Type B pancreatic cell (in vitro differentiated cells): ENCODE data around the gene ERC1. TPM values are rescaled to one million over a fixed set of nuclear protein-coding genes. Genes with fewer than 3 reads are reported as not detected.
"Not testable (repeated sequence)": the region's sequence is repeated elsewhere in the genome, so short reads cannot be mapped to it uniquely, and the experiment has no call there.

ENCODE experiments used
- DNase-seq: peaks from one replicate; pipeline ENCODE4 v3.0.0; 2021; ENCODE audit warnings: mixed read lengths; ENCODE audit not compliant: unreplicated experiment; ENCODE audit errors: extremely low spot score
- H3K27ac Mint-ChIP-seq: 2 replicates; pipeline ENCODE4 v1.8.0; 2021; ENCODE audit warnings: mild to moderate bottlenecking, mixed read lengths
- H3K27me3 Mint-ChIP-seq: 2 replicates; pipeline ENCODE4 v1.8.0; 2021; ENCODE audit warnings: mixed read lengths
- H3K36me3 Mint-ChIP-seq: 2 replicates; pipeline ENCODE4 v1.8.0; 2021; ENCODE audit warnings: mixed read lengths
- H3K4me1 Mint-ChIP-seq: one replicate; pipeline ENCODE4 v1.8.0; 2021; ENCODE audit warnings: mixed read lengths; ENCODE audit not compliant: unreplicated experiment
- H3K4me3 Mint-ChIP-seq: 2 replicates; pipeline ENCODE4 v1.8.0; 2021; ENCODE audit warnings: mild to moderate bottlenecking, mixed read lengths
- H3K9me3 Mint-ChIP-seq: 2 replicates; pipeline ENCODE4 v1.8.0; 2021; ENCODE audit warnings: mixed read lengths
- CTCF ChIP-seq: fragments of 200-600 bp; sonication (generic); conservative IDR thresholded peaks from 2 replicates; pipeline ENCODE4 v1.5.0; 2021; ENCODE audit warnings: antibody characterized with exemption, mild to moderate bottlenecking
- total RNA-seq: library from RNA; stranded (reverse); gene quantifications from 2 replicates; pipeline ENCODE4 v1.2.1, GENCODE V29; 2021; ENCODE audit warnings: low replicate concordance

The ERC1 gene
- total RNA-seq, 1 donor from 2014 or later: 62.8 TPM

- Mint-ChIP-seq H3K4me1 (no peaks in the 10 kb centered on the region), H3K9me3 (no peaks in the 10 kb centered on the region), H3K27me3 (no peaks in the 10 kb centered on the region), H3K4me3 (no peak overlapping the region), H3K36me3 (peaks cover 39% of the 10 kb centered on the region), H3K27ac (no peak overlapping the region)
- no peak for TF ChIP-seq CTCF
- no peak for DNase-seq
Observed at GRCh38 chr12:1234073-1234472, 243.1 kb downstream of the ERC1 start.

GRCh38 chr12:1246637-1247036 lies 255.6 kb downstream of the ERC1 start:
- TF ChIP-seq CTCF: no peak
- Mint-ChIP-seq H3K4me1 (no peaks in the 10 kb centered on the region), H3K4me3 (no peak overlapping the region), H3K27me3 (no peaks in the 10 kb centered on the region), H3K27ac (no peak overlapping the region), H3K9me3 (no peaks in the 10 kb centered on the region), H3K36me3 (peaks cover 9% of the 10 kb centered on the region)
- no peak for DNase-seq

DNA sequence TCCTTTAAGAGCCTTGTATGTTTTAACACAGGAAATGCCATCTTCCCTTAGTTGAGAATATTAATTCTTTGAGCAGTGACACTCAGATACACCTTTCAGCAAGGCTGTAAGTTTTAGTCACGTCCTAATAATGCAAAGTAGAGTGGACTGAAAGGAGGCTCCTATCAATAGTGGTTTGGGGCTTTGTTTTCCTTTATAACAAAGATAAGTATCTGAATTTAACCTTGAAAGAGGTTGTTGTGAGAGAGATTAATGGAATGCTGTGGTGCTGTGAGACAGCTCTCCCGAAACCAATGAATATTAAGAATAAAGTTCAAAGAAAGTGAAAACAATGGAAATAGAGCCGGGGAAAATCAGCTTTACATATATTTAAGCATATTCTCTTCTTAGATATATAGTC lies 259.6 kb downstream of the ERC1 start:
- no peak for TF ChIP-seq CTCF
- Mint-ChIP-seq H3K9me3 (no peaks in the 10 kb centered on the region), H3K27me3 (no peaks in the 10 kb centered on the region), H3K27ac (no peak overlapping the region), H3K4me3 (no peak overlapping the region), H3K4me1 (peaks cover 5% of the 10 kb centered on the region), H3K36me3 (peaks cover 11% of the 10 kb centered on the region)
- no peak for DNase-seq

DNA sequence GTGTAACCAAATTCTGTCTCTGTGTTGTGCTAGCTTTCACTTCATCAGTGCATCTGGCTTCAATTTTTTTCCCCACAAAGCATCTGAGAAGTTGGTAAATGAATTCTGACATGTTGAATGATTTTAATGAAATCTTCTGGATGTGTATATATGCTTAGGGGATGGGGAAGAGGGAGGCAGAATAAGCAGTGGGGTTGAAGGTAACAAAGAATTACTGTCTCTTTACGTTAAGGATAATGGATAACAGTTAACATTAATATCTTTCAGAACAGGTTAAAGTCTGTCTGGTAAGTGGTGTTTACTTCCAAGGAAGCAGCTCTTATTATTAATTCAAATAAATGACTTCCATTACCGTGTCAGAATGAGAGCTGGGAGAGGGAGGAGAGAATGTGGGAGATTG lies 261.7 kb downstream of the ERC1 start:
- no peak for DNase-seq
- Mint-ChIP-seq H3K4me3 (no peak overlapping the region), H3K27ac (peak overlapping the region; percentile 2), H3K36me3 (peaks cover 12% of the 10 kb centered on the region), H3K9me3 (no peaks in the 10 kb centered on the region), H3K4me1 (peaks cover 5% of the 10 kb centered on the region), H3K27me3 (no peaks in the 10 kb centered on the region)
- TF ChIP-seq CTCF: no peak

- H3K4me3 Mint-ChIP-seq, H3K27ac Mint-ChIP-seq, H3K9me3 Mint-ChIP-seq, H3K27me3 Mint-ChIP-seq, DNase-seq, H3K4me1 Mint-ChIP-seq: not testable (repeated sequence)
- H3K36me3 Mint-ChIP-seq: peaks cover 13% of the 10 kb centered on the region
Observed at GRCh38 chr12:1255125-1255524, 264.1 kb downstream of the ERC1 start.

DNA sequence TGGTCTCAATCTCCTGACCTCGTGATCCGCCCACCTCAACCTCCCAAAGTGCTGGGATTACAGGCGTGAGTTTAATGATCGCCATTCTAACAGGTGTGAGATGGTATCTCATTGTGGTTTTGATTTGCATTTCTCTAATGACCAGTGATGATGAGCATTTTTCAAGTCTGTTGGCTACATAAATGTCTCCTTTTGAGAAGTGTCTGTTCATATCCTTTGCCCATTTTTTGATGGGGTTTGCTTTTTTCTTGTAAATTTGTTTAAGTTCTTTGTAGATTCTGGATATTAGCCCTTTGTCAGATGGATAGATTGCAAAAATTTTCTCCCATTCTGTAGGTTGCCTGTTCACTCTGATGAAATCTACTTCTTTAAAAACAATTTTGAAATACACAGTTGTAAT lies 264.8 kb downstream of the ERC1 start:
- H3K4me1 Mint-ChIP-seq, H3K4me3 Mint-ChIP-seq, H3K27ac Mint-ChIP-seq, DNase-seq, H3K9me3 Mint-ChIP-seq, H3K27me3 Mint-ChIP-seq: not testable (repeated sequence)
- peaks cover 14% of the 10 kb centered on the region for H3K36me3 Mint-ChIP-seq

DNA sequence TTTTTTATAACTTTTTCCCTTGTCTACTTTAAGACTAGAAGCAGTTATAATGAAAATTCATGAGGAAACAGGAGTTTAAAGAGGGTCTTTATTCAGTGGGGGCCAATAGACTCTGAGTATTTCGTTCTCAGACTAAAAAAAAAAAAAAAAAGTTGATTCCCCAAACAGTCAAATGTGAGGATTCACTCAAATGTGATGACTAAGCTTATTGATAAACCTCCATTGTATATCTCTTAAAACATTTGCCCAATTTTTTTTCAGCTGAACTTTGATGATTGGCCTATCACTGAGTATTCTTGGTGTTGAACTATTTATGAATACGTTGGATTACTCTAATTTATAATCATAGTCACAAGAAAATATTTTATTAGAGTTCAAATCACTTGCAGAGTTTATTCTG lies 265.3 kb downstream of the ERC1 start:
- peaks cover 15% of the 10 kb centered on the region for H3K36me3 Mint-ChIP-seq
- H3K27ac Mint-ChIP-seq: no peak overlapping the region
- TF ChIP-seq CTCF: no peak
- H3K9me3 Mint-ChIP-seq: no peaks in the 10 kb centered on the region
- H3K4me3 Mint-ChIP-seq: no peak overlapping the region
- no peak for DNase-seq
- H3K27me3 Mint-ChIP-seq: no peaks in the 10 kb centered on the region
- peaks cover 5% of the 10 kb centered on the region for H3K4me1 Mint-ChIP-seq
